HG03460 (cell line): ENCODE measurements around the gene LHFPL2.
"Not testable (repeated sequence)": the region's sequence is repeated elsewhere in the genome, so short reads cannot be mapped to it uniquely, and the experiment has no call there.

Experiments used
- ATAC-seq: cut with Tn5 transposase; IDR thresholded peaks from one replicate; pipeline ENCODE4 v1.9.1; 2021; ENCODE audit not compliant: unreplicated experiment

LHFPL2 gene

GRCh38 chr5:78667461-78668103 lies 19.0 kb upstream of the LHFPL2 start:
- no peak for ATAC-seq

GRCh38 chr5:78666975-78667374 lies 18.4 kb upstream of the LHFPL2 start:
- not testable (repeated sequence) for ATAC-seq

- ATAC-seq, result no peak
These were observed 17.5 kb upstream of the LHFPL2 start for GRCh38 chr5:78666041-78666444.

GRCh38 chr5:78665534-78665933 lies 17.0 kb upstream of the LHFPL2 start:
- ATAC-seq, result no peak

GRCh38 chr5:78662323-78662722 lies 13.8 kb upstream of the LHFPL2 start:
- ATAC-seq, result no peak

- peak; percentile 67 for ATAC-seq
These were observed 13.1 kb upstream of the LHFPL2 start for GRCh38 chr5:78661691-78662090.

GRCh38 chr5:78661044-78661443 lies 12.5 kb upstream of the LHFPL2 start:
- ATAC-seq, result no peak

- ATAC-seq, result no peak
These were observed 11.8 kb upstream of the LHFPL2 start for GRCh38 chr5:78660401-78660800.

GRCh38 chr5:78659714-78660113 lies 11.1 kb upstream of the LHFPL2 start:
- ATAC-seq, result no peak

GRCh38 chr5:78659114-78659513 lies 10.5 kb upstream of the LHFPL2 start:
- no peak for ATAC-seq

GRCh38 chr5:78657201-78657600 lies 8.6 kb upstream of the LHFPL2 start:
- ATAC-seq, result no peak

- ATAC-seq, result no peak
These were observed 7.2 kb upstream of the LHFPL2 start for GRCh38 chr5:78655746-78656290.

- no peak for ATAC-seq
These were observed 5.8 kb upstream of the LHFPL2 start for GRCh38 chr5:78654386-78654785.

- ATAC-seq, result no peak
These were observed 5.3 kb upstream of the LHFPL2 start for GRCh38 chr5:78653681-78654366.

GRCh38 chr5:78653031-78653430 lies 4.5 kb upstream of the LHFPL2 start:
- no peak for ATAC-seq

- ATAC-seq, result no peak
These were observed 2.9 kb upstream of the LHFPL2 start for GRCh38 chr5:78651468-78651867.

- no peak for ATAC-seq
These were observed 2.0 kb upstream of the LHFPL2 start for GRCh38 chr5:78650531-78650930.

- no peak for ATAC-seq
These were observed 1.4 kb upstream of the LHFPL2 start for GRCh38 chr5:78649861-78650496.

GRCh38 chr5:78649211-78649695 lies 681 bp upstream of the LHFPL2 start:
- ATAC-seq, result no peak

GRCh38 chr5:78647838-78648358 lies 674 bp downstream of the LHFPL2 start:
- peak; percentile 29 for ATAC-seq

- no peak for ATAC-seq
These were observed 1.2 kb downstream of the LHFPL2 start for GRCh38 chr5:78647351-78647818.
